IPS DF 4.7 (cell line): ENCODE results near the gene APOA4.

Experiments used
- DNase-seq: peaks from one replicate; pipeline ENCODE4 v3.0.0-alpha.2; 2013; ENCODE audit warnings: low spot score; ENCODE audit errors: extremely low read depth

Gene APOA4

GRCh38 chr11:116830184-116830912, 7.2 kb upstream of the APOA4 start:
- DNase-seq: no peak

GRCh38 chr11:116829525-116830183, 6.5 kb upstream of the APOA4 start, which contains the start of gene APOC3:
APOC3 (plus strand) TSS chr11:116829907; CDS start chr11:116830583, 676 bp downstream.
- no peak for DNase-seq

- no peak for DNase-seq
Measured at GRCh38 chr11:116828632-116829524, 5.8 kb upstream of the APOA4 start.

DNA sequence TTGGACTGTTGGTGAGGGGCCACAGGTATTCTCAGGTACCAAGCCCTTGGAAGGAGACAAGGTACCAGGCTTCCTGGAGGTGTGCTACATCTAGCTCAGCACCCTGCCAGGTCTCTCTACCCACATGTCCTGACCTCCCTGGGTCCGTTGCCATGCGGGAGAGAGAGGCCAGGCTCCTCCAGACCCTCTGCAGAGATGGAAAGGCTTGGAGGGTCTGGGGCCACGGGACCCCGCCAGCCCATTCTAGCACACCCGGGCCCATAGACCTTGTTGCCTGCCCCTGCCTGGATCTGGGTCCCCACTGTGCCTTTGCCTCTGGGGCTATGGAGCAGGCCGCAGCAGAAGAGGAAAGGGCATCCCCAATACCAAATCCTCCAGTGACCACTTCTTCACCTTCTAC, 4.4 kb upstream of the APOA4 start:
- no peak for DNase-seq

DNA sequence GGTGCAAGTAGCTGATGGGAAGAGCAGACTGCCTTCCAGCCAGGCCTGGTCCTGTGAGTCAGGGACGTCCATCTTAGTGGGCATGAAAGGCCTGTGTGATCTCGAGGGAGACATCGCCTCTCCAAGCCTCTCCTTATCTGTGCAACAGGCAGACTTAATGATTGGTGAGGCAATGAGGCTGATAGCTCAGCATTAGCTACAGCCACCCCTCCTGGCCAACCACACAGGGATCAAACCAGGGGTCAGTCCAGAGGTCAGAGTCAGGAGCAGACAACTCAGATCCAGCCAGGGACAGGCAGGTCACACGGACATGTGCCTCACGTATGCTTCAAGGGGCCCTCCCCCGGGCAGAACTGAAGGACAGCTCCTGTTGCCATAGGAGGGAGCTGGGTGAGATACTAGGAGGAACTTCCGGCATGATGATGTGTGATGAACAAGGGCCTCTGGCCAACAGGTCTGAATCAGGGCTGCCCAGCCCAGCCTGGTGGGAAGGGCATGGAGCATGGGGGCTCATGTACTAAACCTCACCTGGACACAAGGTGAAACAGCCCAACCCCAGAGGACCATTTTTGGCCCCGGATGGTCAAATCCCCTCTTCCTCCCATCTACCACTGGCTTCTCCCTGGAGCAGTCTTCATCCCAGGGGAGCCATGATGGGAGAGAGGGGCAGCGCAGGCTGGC, 3.8 kb upstream of the APOA4 start:
- DNase-seq: no peak

DNA sequence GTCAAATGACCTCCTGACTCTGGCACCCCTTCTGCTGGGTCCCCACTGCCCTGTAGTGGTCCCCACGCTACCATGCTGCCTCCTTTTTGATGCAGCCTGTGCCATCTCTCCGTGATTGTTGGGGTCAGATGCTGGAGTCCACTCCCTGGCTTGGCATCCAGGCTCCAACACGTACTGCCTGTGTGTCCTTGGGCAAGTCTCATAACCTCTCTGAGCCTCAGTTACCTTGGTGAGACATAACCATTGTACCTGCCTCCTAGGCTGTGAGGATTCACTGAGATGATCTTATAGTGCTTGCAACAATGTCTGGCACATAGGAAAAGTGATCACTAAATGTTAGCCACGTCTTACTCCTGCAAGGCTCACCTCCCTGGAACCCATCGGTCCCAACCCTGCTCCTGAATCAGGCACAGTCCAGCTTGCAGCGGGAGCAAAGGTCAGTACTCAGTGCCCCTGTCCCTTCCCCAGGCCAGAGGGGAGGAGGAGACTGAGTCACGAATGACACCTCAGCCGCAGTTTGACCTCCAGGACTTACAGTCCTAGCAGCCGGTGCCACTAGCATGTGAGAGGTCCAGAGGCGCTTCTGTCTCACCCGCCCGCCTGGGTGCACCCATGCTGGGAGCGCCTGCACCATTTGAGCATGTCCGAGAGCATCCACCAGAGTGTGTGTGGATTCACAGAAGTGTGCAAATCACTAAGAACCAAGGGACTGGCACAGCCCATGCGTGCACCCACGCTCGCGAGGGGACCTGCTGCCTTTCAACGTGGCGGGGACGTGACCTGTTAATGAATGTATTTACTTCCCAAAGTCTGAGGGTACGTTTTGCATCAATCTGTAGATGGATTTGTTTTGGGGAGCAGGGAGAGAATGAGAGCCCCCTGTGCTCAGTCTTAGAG, 3.0 kb upstream of the APOA4 start:
- no peak for DNase-seq

- DNase-seq: no peak
Measured at GRCh38 chr11:116825434-116825833, 2.3 kb upstream of the APOA4 start.

DNA sequence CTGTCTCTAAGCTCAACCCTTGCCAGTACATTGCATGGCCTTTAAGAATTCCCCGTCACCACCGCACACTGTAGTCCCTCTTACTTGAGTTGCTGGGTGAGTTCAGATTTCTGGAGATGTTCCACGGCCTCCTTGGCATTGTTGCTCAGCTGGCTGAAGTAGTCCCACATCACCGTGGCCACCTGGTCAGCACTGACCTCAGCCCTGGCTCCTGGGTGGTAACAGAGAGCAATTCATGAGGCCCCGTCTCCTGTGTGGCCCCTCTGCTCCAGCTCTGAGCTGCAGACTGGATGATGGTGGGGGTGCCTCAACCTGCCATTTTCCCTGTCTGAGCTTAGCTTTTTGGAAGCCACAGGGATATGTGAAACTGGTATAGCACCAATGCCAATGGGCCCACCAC, 529 bp downstream of the APOA4 start:
- DNase-seq: no peak

GRCh38 chr11:116821050-116821918, 1.8 kb downstream of the APOA4 start:
- no peak for DNase-seq

DNA sequence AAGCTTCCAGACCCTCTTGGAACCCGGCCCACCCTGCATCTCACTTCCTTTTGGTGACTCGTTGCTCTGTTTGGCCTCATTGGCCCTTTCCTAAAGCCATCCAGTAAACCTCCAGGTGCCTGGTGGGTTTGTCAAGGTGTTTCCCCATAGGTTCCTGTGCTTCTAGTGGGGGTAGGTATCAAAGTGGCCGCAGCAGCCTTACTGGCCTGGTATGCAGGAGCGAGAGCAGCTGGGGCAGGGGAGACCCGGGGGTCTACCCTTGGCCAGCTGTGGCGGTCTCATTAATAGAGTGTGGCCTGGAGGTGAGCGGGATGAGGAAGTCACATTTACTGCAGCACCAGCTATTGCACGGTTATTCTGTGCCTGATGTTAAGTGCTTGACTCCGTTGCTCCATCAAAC, 4.1 kb downstream of the APOA4 start:
- DNase-seq: no peak

DNA sequence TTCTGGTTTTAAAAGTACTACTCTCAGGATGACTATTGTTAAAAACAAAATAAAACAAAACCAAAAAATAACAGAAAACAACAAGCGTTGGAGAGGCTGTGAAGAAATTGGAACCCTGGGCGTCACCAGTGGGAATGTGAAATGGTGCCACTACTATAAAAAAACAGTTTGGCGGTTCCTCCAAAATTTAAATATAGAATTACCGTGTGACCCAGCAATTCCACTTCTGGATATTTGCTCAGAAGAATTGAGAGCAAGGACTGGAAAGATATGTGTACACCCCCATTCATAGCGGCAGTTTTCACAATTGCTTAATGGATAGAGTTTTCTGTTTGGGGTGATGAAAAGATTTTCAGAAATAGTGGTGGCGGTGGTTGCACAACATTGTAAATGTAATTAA, 8.6 kb downstream of the APOA4 start:
- no peak for DNase-seq

GRCh38 chr11:116813781-116814471, 9.2 kb downstream of the APOA4 start:
- no peak for DNase-seq

DNA sequence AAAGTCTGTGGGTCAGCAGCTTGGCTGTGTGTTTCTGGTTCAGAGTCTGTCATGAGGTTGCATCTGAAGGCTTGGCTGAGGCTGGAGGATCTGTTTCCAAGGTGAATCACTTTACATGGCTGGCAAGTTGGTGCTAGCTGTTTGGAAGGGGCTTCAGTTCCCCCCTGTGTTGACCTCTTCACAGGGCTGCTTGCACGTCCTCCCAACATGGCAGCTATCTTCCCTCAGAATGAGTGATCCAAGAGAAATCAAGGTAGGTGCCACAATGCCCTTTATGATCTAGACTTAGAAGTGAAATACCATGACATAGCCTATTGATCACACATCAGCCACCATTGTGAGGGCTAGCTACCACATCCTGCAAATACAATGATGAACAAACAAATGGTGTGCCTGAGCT, 9.9 kb downstream of the APOA4 start:
- DNase-seq: no peak

GRCh38 chr11:116812109-116812508, 11.0 kb downstream of the APOA4 start:
- DNase-seq: no peak

DNA sequence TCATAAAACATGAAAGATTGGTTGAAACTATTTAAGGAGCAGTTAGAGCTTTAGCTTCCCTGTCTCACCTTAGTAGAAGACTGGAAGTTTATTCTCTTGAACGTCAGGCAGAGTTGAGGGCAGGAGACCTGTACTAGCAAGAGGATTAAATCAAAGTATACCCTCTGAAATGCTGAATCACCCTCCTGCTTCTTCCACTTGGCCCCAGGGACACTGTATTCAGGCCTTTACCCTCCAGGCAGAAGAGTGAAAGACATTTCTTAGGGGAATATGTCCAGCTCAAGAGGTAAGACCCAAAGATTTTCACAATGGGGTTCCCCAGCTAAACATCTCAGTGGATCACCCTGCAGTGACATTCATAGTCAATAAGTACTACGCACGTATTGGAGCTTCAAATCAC, 11.9 kb downstream of the APOA4 start:
- DNase-seq: no peak

DNA sequence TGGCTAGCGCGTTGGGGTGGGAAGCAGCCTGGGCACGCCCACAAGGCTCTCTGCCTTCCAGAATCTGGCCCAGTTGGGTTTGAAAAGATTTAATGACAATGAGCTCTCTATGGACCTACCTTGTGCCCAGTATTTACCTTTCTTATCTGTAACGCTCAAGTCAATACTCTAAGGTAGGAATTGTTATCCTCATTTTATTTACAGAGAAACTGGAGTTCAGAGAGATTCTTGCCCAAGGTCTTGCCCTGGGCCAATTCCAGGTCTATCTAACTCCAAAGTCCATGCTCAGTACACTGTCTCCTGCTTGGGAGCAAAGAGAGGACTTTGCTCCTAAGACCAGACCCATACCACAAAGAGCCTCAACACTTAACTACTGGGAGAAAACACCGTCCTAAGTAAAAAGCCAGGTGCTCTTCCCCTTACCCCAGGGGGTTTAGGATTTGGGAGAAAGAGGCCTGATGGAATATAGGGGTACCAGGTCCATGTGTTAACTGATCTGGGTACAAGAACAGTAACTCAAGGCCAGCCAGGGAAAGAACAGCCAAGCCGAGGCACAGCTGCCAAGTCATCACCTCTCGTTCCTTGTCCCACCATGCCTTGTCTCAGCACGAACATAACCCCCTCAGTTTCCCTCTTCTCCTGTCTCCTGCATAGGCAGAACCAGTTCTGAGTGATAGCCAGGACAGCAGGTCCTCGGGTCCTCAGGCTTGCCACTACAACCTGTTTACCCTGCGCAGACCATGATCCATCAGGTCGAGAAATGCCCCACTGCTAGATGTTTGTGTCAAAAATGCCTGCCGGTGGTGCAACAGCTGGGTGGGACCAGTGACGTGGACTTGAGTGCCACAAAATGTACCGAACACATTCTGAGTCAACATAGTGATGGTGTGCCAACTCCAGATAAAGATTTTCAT, 14.6 kb downstream of the APOA4 start:
- DNase-seq: no peak

- no peak for DNase-seq
Measured at GRCh38 chr11:116807601-116808261, 15.4 kb downstream of the APOA4 start.
